Mucosa of gallbladder (tissue), 1 donor: ENCODE results near the gene MRPL43. TPM values are rescaled to one million over a fixed set of nuclear protein-coding genes. Genes with fewer than 3 reads are reported as not detected.
A peak's percentile ranks its signal among the peaks of the same experiment; 100 is the strongest.
"Not testable (repeated sequence)": the region's sequence is repeated elsewhere in the genome, so short reads cannot be mapped to it uniquely, and the experiment has no call there.

Experiments
- DNase-seq: peaks from one replicate; pipeline ENCODE4 v3.0.0-alpha.2; 2020; ENCODE audit warnings: low spot score
- total RNA-seq: library from RNA; stranded (reverse); gene quantifications from one replicate; pipeline ENCODE4 v1.2.1, GENCODE V29; 2021
- donor health status: DM: no; HTN: no; CAD: no.

MRPL43 gene
- 104 TPM for total RNA-seq

- DNase-seq, result peak; percentile 82
Measured at GRCh38 chr10:100986952-100987684, at the start of gene MRPL43, which contains the start of gene TWNK. Gene MRPL43 (minus strand): TSS chr10:100987497. CDS start chr10:100987443, 54 bp downstream. Gene TWNK (plus strand): TSS chr10:100987543. CDS start chr10:100988211, 668 bp downstream.

- DNase-seq, result no peak
Measured at GRCh38 chr10:101036726-101037125, 49.4 kb upstream of the MRPL43 start.

- DNase-seq, result no peak
Measured at GRCh38 chr10:101035916-101036702, 48.8 kb upstream of the MRPL43 start.

GRCh38 chr10:101035314-101035713, 48.0 kb upstream of the MRPL43 start:
- DNase-seq, result no peak

- not testable (repeated sequence) for DNase-seq
Measured at GRCh38 chr10:101034404-101034803, 47.1 kb upstream of the MRPL43 start.

GRCh38 chr10:101033276-101033675, 46.0 kb upstream of the MRPL43 start:
- DNase-seq, result peak; percentile 28

GRCh38 chr10:101032637-101033224, 45.4 kb upstream of the MRPL43 start:
- peak; percentile 81 for DNase-seq

GRCh38 chr10:101031796-101032636, 44.7 kb upstream of the MRPL43 start:
- peak; percentile 44 for DNase-seq

- DNase-seq, result peak; percentile 97
Measured at GRCh38 chr10:101031128-101031795, 44.0 kb upstream of the MRPL43 start, which contains the start of the genes PDZD7 and SFXN3. Gene PDZD7 (minus strand): TSS chr10:101031129. CDS start chr10:101030219, 910 bp downstream. Gene SFXN3 (plus strand): TSS chr10:101031234. CDS start chr10:101034695, 3,461 bp downstream.

GRCh38 chr10:101030496-101031127, 43.3 kb upstream of the MRPL43 start:
- no peak for DNase-seq

- no peak for DNase-seq
Measured at GRCh38 chr10:101029520-101030295, 42.4 kb upstream of the MRPL43 start.

GRCh38 chr10:101028446-101029337, 41.4 kb upstream of the MRPL43 start:
- no peak for DNase-seq

GRCh38 chr10:101027106-101027720, 39.9 kb upstream of the MRPL43 start:
- no peak for DNase-seq

GRCh38 chr10:101022967-101023705, 35.8 kb upstream of the MRPL43 start:
- no peak for DNase-seq

GRCh38 chr10:101021692-101022251, 34.5 kb upstream of the MRPL43 start:
- DNase-seq, result no peak

GRCh38 chr10:101021239-101021638, 33.9 kb upstream of the MRPL43 start:
- no peak for DNase-seq
